ENCODE results near the gene ALX3.

DNA sequence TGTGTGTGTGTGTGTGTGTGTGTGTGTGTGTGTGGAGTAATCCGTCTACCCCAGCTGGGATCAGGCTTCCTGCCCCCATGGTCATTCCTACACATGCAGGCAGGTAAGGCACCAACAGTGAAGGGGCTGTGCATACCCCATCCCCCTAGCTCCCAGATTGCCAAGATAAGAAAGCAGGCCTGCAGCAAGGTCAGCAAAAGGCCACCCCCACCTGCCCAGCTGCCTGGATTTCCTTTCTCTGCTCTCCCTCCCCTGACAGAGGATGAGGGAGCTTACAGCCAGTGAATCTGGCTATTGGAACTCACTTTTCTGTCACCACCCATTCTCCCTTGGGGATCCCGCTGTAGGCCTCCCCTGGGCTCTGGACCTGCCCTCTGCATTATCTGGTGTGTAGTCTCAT is 7.9 kb downstream of the ALX3 start:
- TF ChIP-seq, protein P1, sequence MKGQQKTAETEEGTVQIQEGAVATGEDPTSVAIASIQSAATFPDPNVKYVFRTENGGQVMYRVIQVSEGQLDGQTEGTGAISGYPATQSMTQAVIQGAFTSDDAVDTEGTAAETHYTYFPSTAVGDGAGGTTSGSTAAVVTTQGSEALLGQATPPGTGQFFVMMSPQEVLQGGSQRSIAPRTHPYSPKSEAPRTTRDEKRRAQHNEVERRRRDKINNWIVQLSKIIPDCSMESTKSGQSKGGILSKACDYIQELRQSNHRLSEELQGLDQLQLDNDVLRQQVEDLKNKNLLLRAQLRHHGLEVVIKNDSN (IDR thresholded peaks at IDR 0.05; ENCODE audit: borderline replicate concordance, extremely low read length, insufficient read depth, low read depth, low read length), result no peak
- TF ChIP-seq, protein P2, sequence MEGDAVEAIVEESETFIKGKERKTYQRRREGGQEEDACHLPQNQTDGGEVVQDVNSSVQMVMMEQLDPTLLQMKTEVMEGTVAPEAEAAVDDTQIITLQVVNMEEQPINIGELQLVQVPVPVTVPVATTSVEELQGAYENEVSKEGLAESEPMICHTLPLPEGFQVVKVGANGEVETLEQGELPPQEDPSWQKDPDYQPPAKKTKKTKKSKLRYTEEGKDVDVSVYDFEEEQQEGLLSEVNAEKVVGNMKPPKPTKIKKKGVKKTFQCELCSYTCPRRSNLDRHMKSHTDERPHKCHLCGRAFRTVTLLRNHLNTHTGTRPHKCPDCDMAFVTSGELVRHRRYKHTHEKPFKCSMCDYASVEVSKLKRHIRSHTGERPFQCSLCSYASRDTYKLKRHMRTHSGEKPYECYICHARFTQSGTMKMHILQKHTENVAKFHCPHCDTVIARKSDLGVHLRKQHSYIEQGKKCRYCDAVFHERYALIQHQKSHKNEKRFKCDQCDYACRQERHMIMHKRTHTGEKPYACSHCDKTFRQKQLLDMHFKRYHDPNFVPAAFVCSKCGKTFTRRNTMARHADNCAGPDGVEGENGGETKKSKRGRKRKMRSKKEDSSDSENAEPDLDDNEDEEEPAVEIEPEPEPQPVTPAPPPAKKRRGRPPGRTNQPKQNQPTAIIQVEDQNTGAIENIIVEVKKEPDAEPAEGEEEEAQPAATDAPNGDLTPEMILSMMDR (IDR thresholded peaks at IDR 0.05 in 2 of 3, conservative IDR thresholded peaks at IDR 0.05 in 1 of 3; ENCODE audit: control insufficient read depth in 2 of 3, extremely low read depth in 1 of 3, insufficient read depth in 1 of 3, low read depth in 3 of 3, low read length in 3 of 3), result no peak
- no peak for TF ChIP-seq ESRRA (IDR thresholded peaks at IDR 0.05; ENCODE audit: low read length)
- no peak for TF ChIP-seq NRF1 (conservative IDR thresholded peaks at IDR 0.05; ENCODE audit: low read depth, low read length)
- no peak for TF ChIP-seq RAD21 (IDR thresholded peaks at IDR 0.05; ENCODE audit: insufficient read depth, low read depth, low read length)
- TF ChIP-seq, protein P3, sequence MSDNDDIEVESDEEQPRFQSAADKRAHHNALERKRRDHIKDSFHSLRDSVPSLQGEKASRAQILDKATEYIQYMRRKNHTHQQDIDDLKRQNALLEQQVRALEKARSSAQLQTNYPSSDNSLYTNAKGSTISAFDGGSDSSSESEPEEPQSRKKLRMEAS (IDR thresholded peaks at IDR 0.05; ENCODE audit: low read depth, low read length), result no peak
- TF ChIP-seq RELA (IDR thresholded peaks at IDR 0.05; ENCODE audit: borderline replicate concordance, partially characterized antibody), result no peak
- TF ChIP-seq SRF (IDR thresholded peaks at IDR 0.05; ENCODE audit: low read depth in 2 of 2, low read length in 2 of 2), result no peak
- TF ChIP-seq, protein P4, sequence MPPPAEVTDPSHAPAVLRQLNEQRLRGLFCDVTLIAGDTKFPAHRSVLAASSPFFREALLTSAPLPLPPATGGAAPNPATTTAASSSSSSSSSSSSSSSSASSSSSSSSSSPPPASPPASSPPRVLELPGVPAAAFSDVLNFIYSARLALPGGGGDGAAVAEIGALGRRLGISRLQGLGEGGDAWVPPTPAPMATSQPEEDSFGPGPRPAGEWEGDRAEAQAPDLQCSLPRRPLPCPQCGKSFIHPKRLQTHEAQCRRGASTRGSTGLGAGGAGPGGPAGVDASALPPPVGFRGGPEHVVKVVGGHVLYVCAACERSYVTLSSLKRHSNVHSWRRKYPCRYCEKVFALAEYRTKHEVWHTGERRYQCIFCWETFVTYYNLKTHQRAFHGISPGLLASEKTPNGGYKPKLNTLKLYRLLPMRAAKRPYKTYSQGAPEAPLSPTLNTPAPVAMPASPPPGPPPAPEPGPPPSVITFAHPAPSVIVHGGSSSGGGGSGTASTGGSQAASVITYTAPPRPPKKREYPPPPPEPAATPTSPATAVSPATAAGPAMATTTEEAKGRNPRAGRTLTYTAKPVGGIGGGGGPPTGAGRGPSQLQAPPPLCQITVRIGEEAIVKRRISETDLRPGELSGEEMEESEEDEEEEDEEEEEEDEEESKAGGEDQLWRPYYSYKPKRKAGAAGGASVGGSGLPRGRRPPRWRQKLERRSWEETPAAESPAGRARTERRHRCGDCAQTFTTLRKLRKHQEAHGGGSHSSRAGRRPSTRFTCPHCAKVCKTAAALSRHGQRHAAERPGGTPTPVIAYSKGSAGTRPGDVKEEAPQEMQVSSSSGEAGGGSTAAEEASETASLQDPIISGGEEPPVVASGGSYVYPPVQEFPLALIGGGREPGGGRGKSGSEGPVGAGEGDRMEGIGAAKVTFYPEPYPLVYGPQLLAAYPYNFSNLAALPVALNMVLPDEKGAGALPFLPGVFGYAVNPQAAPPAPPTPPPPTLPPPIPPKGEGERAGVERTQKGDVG (CRISPR knock-in tag; IDR thresholded peaks at IDR 0.05), result no peak
- TF ChIP-seq TCF7 (IDR thresholded peaks at IDR 0.05; ENCODE audit: borderline replicate concordance), result no peak
- no peak for TF ChIP-seq ZNF24 (IDR thresholded peaks at IDR 0.05)

Measured in GM12878 (cell line).